ENCODE data around the gene CTRL.

DNA sequence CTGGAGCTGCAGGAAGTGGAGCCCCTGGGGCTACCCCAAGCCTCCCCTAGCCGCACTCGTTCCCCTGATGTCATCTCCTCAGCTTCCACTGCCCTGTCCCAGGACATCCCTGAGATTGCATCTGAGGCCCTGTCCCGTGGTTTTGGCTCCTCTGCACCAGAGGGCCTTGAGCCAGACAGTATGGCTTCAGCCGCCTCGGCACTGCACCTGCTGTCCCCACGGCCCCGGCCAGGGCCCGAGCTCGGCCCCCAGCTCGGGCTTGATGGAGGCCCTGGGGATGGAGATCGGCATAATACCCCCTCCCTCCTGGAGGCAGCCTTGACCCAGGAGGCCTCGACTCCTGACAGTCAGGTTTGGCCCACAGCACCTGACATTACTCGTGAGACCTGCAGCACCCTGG lies 51.1 kb downstream of the CTRL start:
- no peak for TF ChIP-seq MYC (IDR thresholded peaks at IDR 0.05; ENCODE audit: low read depth, low read length)
- TF ChIP-seq, protein P1, sequence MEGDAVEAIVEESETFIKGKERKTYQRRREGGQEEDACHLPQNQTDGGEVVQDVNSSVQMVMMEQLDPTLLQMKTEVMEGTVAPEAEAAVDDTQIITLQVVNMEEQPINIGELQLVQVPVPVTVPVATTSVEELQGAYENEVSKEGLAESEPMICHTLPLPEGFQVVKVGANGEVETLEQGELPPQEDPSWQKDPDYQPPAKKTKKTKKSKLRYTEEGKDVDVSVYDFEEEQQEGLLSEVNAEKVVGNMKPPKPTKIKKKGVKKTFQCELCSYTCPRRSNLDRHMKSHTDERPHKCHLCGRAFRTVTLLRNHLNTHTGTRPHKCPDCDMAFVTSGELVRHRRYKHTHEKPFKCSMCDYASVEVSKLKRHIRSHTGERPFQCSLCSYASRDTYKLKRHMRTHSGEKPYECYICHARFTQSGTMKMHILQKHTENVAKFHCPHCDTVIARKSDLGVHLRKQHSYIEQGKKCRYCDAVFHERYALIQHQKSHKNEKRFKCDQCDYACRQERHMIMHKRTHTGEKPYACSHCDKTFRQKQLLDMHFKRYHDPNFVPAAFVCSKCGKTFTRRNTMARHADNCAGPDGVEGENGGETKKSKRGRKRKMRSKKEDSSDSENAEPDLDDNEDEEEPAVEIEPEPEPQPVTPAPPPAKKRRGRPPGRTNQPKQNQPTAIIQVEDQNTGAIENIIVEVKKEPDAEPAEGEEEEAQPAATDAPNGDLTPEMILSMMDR (IDR thresholded peaks at IDR 0.05; ENCODE audit: extremely low read depth in 1 of 2, insufficient read depth in 1 of 2, low read depth in 1 of 2, low read length in 2 of 2): no peak
- no peak for TF ChIP-seq POLR2AphosphoS5 (IDR thresholded peaks at IDR 0.05; ENCODE audit: insufficient read depth, low read depth, low read length)
- TF ChIP-seq, protein P2, sequence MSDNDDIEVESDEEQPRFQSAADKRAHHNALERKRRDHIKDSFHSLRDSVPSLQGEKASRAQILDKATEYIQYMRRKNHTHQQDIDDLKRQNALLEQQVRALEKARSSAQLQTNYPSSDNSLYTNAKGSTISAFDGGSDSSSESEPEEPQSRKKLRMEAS (IDR thresholded peaks at IDR 0.05; ENCODE audit: insufficient read depth, insufficient read length): no peak
- no peak for TF ChIP-seq POLR2A (IDR thresholded peaks at IDR 0.05; ENCODE audit: low read depth, low read length)
- no peak for TF ChIP-seq EZH2 (IDR thresholded peaks at IDR 0.05; ENCODE audit: borderline replicate concordance, low read depth, low read length, severe bottlenecking)

All from endothelial cell of umbilical vein (primary cell).